BE2C (cell line): ENCODE data around the gene RINL.
"Not testable (repeated sequence)": the region's sequence is repeated elsewhere in the genome, so short reads cannot be mapped to it uniquely, and the experiment has no call there.

ENCODE experiments used
- DNase-seq: peaks from one replicate; pipeline ENCODE4 v3.0.0-alpha.2; 2020
- H3K27me3 ChIP-seq: fragments of 250-450 bp; sonication (Bioruptor Pico); 2 replicates; pipeline ENCODE4 v1.5.1; 2020; ENCODE audit warnings: mild to moderate bottlenecking
- H3K36me3 ChIP-seq: fragments of 250-450 bp; sonication (Bioruptor Pico); 2 replicates; pipeline ENCODE4 v1.5.1; 2020; ENCODE audit warnings: mild to moderate bottlenecking
- H3K4me1 ChIP-seq: fragments of 250-450 bp; sonication (Bioruptor Pico); 2 replicates; pipeline ENCODE4 v1.5.1; 2020
- H3K4me3 ChIP-seq: 2 replicates; pipeline ENCODE4 v1.5.1; 2011; ENCODE audit warnings: low read depth, low read length
- H3K9me3 ChIP-seq: fragments of 250-450 bp; sonication (Bioruptor Pico); 2 replicates; pipeline ENCODE4 v1.5.1; 2020
- CTCF ChIP-seq: IDR thresholded peaks from 2 replicates; pipeline ENCODE4 v1.5.1; 2012; ENCODE audit warnings: mild to moderate bottlenecking, low read depth, low read length

RINL gene

GRCh38 chr19:38891771-38892170, 13.7 kb upstream of the RINL start:
- no peaks in the 10 kb centered on the region for H3K9me3 ChIP-seq
- H3K4me1 ChIP-seq: no peaks in the 10 kb centered on the region
- no peaks in the 10 kb centered on the region for H3K27me3 ChIP-seq
- H3K4me3 ChIP-seq: no peak overlapping the region
- no peak for TF ChIP-seq CTCF
- DNase-seq: no peak
- 0 out of 2 replicates have a peak, but pooled peaks cover 6% of the 10 kb centered on the region for H3K36me3 ChIP-seq

- peaks cover 5% of the 10 kb centered on the region; the same call in 1 of the 2 replicates for H3K4me1 ChIP-seq
- no peaks in the 10 kb centered on the region for H3K27me3 ChIP-seq
- no peak overlapping the region for H3K4me3 ChIP-seq
- no peak for TF ChIP-seq CTCF
- H3K9me3 ChIP-seq: no peaks in the 10 kb centered on the region
- 0 out of 2 replicates have a peak, but pooled peaks cover 6% of the 10 kb centered on the region for H3K36me3 ChIP-seq
- DNase-seq: no peak
Observed at GRCh38 chr19:38890686-38891085, 12.6 kb upstream of the RINL start.

GRCh38 chr19:38889803-38890202, 11.7 kb upstream of the RINL start:
- Histone ChIP-seq H3K9me3 (no peaks in the 10 kb centered on the region), H3K4me3 (no peak overlapping the region), H3K36me3 (0 out of 2 replicates have a peak, but pooled peaks cover 6% of the 10 kb centered on the region), H3K4me1 (peaks cover 5% of the 10 kb centered on the region; the same call in 1 of the 2 replicates), H3K27me3 (no peaks in the 10 kb centered on the region)
- no peak for DNase-seq
- no peak for TF ChIP-seq CTCF

- H3K4me3 ChIP-seq: no peak overlapping the region
- H3K27me3 ChIP-seq: no peaks in the 10 kb centered on the region
- no peaks in the 10 kb centered on the region for H3K9me3 ChIP-seq
- peaks cover 5% of the 10 kb centered on the region; the same call in 1 of the 2 replicates for H3K4me1 ChIP-seq
- DNase-seq: no peak
- 0 out of 2 replicates have a peak, but pooled peaks cover 6% of the 10 kb centered on the region for H3K36me3 ChIP-seq
- no peak for TF ChIP-seq CTCF
Observed at GRCh38 chr19:38888876-38889275, 10.8 kb upstream of the RINL start.

GRCh38 chr19:38884691-38885090, 6.6 kb upstream of the RINL start:
- H3K36me3 ChIP-seq, DNase-seq, H3K27me3 ChIP-seq, H3K4me1 ChIP-seq, H3K4me3 ChIP-seq, H3K9me3 ChIP-seq: not testable (repeated sequence)

GRCh38 chr19:38883286-38883685, 5.2 kb upstream of the RINL start:
- Histone ChIP-seq H3K27me3 (no peaks in the 10 kb centered on the region), H3K9me3 (no peaks in the 10 kb centered on the region), H3K4me1 (peaks cover 5% of the 10 kb centered on the region; the same call in 1 of the 2 replicates), H3K4me3 (no peak overlapping the region), H3K36me3 (0 out of 2 replicates have a peak, but pooled peaks cover 3% of the 10 kb centered on the region)
- TF ChIP-seq CTCF: no peak
- no peak for DNase-seq
